GM19397 (cell line): ENCODE measurements around the gene RET.

Experiments
- ATAC-seq: cut with Tn5 transposase; IDR thresholded peaks from one replicate; pipeline ENCODE4 v1.9.1; 2021; ENCODE audit warnings: mild to moderate bottlenecking, moderate library complexity; ENCODE audit not compliant: unreplicated experiment

RET gene

GRCh38 chr10:43061331-43061730 lies 15.5 kb upstream of the RET start:
- no peak for ATAC-seq

DNA sequence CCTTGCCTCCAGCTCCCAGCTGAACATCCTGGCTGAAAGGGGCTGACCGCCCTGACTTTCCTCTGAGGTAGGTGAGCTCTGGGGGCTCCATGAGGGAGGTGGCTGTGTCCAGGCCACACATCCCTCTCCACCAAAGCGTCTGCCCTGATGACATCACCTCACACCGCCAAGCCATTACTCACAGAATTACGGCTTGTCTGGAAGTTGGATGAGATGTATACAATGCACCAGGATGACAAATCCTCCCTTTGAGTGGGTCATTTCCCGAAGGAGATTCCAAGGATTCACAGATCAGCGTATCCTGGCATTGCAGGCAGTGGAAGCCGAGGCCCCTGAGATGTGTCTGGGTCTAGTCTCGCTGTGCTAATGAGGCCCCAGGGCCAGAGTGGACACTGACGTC lies 15.1 kb upstream of the RET start:
- no peak for ATAC-seq

DNA sequence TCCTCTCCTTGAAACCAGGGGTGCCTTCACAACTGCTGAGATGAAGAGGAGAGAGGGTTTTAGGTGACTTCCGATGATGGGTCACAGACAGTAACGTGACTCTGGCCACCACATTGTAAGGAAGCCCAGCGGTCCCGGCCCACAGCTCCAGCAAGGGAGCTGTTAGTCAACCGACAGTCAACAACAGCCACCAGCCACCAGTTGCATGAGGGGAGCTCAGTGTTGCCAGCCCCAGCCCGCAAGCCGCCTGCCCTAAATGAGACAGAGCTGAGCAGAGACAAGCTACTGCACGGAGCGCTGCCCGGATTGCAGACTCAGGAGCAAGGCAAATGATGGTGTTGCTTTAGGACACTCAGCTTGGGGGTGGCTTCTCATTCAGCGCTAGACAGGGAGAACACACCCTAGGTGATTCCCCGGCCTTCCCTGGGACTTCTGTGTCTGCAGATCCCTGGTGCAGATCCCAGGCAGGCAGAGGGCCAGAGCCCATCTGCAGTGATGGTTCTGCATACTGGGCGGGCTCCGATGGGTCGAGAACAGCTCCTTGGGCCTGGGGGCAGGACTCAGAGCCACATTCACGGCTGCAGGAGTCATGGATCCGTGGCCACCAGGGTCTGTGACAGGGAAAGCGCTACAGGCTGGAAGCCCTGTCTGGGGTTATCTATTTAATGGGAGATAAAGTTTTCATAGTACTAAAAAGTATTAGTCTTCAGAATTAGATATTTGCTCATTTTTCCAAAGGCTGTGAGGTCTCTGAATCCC lies 14.3 kb upstream of the RET start:
- no peak for ATAC-seq

- no peak for ATAC-seq
Observed at GRCh38 chr10:43064331-43065075, 12.4 kb upstream of the RET start.

GRCh38 chr10:43065234-43065633 lies 11.6 kb upstream of the RET start:
- no peak for ATAC-seq

GRCh38 chr10:43065761-43066160 lies 11.1 kb upstream of the RET start:
- no peak for ATAC-seq

DNA sequence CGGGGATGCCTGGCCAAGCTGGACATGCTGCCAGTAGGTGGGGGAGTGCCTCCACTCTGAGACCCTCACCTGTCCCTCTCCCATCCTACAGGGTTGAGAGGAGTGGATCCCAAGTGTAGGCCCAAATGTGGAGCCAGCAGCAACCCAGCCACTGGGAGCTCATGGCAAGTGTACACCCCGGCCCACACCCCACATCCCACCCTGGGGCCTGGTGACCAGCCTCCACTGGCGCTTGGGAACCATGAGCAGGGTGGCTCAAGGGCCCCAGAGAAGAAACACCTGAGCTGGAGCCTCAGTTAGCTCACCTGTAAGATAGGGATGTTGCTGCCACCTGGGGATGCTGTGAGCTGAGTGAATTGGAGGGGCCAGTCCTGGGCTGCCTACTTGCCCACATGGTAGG lies 10.4 kb upstream of the RET start:
- no peak for ATAC-seq

DNA sequence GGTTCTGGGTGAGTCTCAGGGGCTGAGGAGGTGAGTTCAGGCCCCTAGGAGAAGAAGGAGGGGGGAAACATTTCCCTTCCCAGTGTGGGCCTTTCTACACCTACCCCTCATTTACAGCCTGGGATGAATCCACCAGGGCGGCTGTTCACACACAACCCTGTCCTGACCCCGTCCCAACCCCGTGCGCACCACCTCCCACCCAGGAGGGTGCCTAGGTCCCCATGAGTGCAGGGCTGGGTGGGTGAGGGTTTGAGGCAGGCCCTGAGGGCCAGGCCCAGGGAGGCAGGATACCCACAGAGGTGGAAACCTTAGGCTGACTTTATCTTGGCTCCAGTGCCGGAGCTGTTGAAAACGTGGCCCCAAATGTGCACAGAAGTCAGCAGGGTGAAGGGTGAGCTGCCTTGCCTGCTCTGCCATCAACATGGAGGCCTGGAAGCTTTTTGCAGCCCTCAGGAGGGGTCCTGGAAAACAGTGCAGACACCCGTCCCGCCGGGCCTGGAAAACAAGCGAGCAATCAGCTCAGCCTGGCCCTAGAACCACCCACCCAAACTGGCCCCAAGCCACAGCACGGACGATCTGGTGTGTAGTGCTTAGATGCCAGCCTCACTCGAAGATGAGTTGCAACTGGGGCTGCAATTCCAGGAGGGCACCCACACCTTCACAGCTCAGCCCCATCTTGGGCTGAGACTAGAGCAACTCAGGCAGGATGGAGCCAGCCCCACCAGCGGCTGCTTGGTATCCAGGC lies 9.3 kb upstream of the RET start:
- ATAC-seq = no peak

DNA sequence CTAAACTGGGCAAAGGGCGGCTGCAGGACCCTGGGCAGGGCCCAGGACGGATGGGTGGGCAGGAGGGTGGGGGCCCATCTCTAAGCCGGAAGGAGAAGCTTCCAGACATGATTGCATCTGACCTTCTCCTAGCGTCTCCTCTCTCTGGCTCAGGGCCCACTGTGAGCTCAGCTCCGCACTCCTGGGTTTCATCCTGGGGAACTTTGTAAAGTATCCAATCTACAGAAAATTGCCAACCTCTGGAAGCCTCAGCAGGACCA lies 8.8 kb upstream of the RET start:
- no peak for ATAC-seq

- no peak for ATAC-seq
Observed at GRCh38 chr10:43068471-43069210, 8.2 kb upstream of the RET start.

- ATAC-seq = no peak
Observed at GRCh38 chr10:43069211-43069515, 7.7 kb upstream of the RET start.

GRCh38 chr10:43069579-43069978 lies 7.3 kb upstream of the RET start:
- no peak for ATAC-seq

GRCh38 chr10:43070121-43071085 lies 6.5 kb upstream of the RET start:
- no peak for ATAC-seq

GRCh38 chr10:43071865-43072650 lies 4.8 kb upstream of the RET start:
- no peak for ATAC-seq

GRCh38 chr10:43073191-43073590 lies 3.7 kb upstream of the RET start:
- ATAC-seq = no peak

DNA sequence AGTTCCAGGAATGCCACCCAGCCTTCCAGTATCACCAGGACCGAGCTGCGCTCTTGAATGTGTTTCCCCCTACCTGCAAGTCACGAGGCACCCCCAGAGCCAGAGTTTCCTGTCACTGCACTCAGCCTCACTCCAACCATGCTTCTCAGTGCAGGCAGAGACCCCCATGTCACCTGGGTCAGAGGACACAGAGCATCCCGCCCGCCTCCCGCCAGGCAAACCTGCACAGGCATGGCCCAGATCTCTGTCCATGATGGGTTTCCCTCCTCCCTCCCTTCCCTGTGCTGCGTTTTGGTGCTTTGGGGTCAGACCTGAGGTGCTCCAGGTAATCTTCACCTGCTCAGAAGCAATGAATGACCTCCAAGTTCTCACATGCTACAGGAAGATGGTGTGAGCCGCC lies 3.1 kb upstream of the RET start:
- ATAC-seq = no peak

GRCh38 chr10:43074409-43074808 lies 2.5 kb upstream of the RET start:
- ATAC-seq = no peak

- no peak for ATAC-seq
Observed at GRCh38 chr10:43074827-43075611, 1.9 kb upstream of the RET start.

GRCh38 chr10:43075612-43076003 lies 1.3 kb upstream of the RET start:
- no peak for ATAC-seq
